ENCODE measurements around the gene FBXW8. TPM values are rescaled to one million over a fixed set of nuclear protein-coding genes. Genes with fewer than 3 reads are reported as not detected.

Gene FBXW8
- total RNA-seq, 1 donor from 2014 or later: 16.4 TPM

DNA sequence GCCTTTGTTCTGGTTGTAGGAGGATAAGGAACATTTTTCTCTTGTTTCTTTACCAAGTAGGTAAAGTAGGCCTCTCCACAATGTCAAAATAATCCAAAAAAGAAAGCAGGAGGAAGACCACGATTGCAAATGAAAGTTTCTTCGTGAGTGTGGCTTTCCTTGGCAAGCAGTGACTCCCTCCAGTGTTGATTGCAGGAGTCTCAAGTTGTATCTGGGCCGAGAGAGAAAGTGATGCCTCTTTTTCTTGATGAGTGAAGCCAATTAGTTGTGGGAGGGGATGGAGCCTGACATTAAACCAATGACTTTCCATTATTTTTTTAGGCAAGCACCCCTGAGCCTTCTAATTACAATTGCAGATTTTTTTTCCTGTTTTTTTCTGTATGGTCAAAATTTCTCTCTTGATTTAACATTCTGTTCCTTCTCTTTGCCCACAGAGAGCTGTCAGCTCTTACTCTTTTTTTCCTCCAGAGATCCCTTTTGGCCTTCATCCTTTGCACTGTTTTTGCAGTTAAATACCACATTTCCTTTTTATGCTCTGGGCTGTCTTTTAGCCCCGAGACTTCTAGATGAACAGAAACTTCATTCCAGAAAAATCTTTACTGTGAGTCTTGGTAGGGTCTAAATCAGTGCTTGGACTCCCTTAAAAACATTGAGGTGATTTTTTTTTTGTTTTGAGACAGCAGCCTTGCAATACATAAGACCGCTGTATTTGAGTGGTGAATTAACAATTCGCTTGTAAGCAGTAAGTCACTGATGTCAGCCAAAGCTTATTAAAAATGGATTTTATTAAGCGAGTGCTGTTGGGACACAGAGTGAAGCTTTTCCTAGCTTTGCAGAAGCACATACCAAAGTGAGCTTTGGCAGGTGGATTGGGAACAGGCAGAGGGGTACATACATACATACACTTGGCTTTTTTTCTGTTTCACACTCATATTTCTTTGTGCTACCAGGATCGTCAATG is 15.8 kb downstream of the FBXW8 start:
- intact Hi-C loops (cut with DNase I): no loop called here
- peaks cover 19% of the 10 kb centered on the region for H3K36me3 ChIP-seq
- no peak overlapping the region for H3K27ac ChIP-seq
- ATAC-seq (no peak), DNase-seq (no peak)
- H3K4me1 ChIP-seq: no peaks in the 10 kb centered on the region
- no peak overlapping the region for H3K4me3 ChIP-seq
- H3K9me3 ChIP-seq: no peaks in the 10 kb centered on the region
- TF ChIP-seq, protein P1, sequence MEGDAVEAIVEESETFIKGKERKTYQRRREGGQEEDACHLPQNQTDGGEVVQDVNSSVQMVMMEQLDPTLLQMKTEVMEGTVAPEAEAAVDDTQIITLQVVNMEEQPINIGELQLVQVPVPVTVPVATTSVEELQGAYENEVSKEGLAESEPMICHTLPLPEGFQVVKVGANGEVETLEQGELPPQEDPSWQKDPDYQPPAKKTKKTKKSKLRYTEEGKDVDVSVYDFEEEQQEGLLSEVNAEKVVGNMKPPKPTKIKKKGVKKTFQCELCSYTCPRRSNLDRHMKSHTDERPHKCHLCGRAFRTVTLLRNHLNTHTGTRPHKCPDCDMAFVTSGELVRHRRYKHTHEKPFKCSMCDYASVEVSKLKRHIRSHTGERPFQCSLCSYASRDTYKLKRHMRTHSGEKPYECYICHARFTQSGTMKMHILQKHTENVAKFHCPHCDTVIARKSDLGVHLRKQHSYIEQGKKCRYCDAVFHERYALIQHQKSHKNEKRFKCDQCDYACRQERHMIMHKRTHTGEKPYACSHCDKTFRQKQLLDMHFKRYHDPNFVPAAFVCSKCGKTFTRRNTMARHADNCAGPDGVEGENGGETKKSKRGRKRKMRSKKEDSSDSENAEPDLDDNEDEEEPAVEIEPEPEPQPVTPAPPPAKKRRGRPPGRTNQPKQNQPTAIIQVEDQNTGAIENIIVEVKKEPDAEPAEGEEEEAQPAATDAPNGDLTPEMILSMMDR (IDR thresholded peaks at IDR 0.05): no peak
- no peaks in the 10 kb centered on the region for H3K27me3 ChIP-seq (ENCODE audit: low read depth)

DNA sequence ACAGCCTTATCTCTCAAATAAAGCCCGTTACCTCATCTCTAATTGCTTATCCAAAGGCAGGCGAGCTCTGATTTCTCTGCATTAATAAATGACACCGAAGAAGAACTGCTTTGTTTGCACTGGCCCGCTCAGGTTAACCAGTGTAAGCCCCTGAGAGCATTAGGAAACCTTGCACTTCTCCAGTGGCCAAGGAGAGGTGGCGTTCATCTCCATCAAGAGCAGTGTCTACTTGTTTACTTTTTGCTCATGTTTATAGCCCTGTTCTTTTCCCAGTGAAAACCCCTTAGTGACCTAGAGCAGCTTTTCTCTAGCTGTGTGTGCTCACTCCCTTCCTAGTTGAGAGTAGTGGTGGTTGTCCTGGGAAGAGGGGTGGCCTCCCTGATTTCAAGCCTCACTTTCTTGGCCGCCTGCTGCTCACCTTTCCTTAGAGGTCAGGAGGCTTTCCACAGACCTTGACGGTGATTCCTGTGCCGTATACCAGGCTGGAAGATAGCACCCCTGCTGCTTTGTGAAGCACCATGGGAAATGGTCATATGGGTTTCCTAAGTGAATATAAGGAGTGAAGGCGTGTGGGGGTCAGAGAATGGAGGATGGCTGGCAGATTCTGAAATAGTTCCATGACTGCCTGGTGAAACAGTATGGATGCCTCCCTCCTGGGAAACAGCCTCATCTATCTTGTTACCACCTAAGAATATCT is 16.6 kb downstream of the FBXW8 start:
- no peaks in the 10 kb centered on the region for H3K9me3 ChIP-seq
- no peak overlapping the region for H3K4me3 ChIP-seq
- intact Hi-C loops (cut with DNase I): no loop called here
- DNase-seq: no peak
- ATAC-seq: no peak
- H3K27ac ChIP-seq: no peak overlapping the region
- TF ChIP-seq, protein P1 (IDR thresholded peaks at IDR 0.05): no peak
- H3K27me3 ChIP-seq (ENCODE audit: low read depth): no peaks in the 10 kb centered on the region
- H3K36me3 ChIP-seq: peaks cover 19% of the 10 kb centered on the region
- H3K4me1 ChIP-seq: no peaks in the 10 kb centered on the region

DNA sequence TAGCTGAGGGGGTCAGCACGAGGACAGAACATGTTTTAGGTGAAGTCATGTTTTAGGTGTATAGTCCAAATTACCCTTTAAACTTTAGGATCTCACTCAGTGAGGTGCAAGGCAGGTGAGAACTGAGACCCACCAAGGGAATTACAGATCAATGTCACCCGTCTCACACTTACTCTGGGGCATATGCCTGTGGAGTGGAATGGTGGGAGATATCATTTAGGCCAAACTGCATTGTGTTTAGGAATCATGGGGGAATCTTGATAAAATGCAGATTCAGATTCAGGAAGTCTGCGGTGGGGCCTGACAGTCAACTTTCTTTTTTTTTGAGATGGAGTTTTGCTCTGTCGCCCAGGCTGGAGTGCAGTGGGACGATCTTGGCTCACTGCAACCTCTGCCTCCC is 17.8 kb downstream of the FBXW8 start:
- intact Hi-C loops (cut with DNase I): no loop called here
- peaks cover 7% of the 10 kb centered on the region for H3K4me1 ChIP-seq
- ATAC-seq (no peak), DNase-seq (no peak)
- H3K36me3 ChIP-seq: peaks cover 19% of the 10 kb centered on the region
- H3K27ac ChIP-seq: no peak overlapping the region
- no peaks in the 10 kb centered on the region for H3K9me3 ChIP-seq
- TF ChIP-seq, protein P1 (IDR thresholded peaks at IDR 0.05): no peak
- no peak overlapping the region for H3K4me3 ChIP-seq
- H3K27me3 ChIP-seq (ENCODE audit: low read depth): no peaks in the 10 kb centered on the region

DNA sequence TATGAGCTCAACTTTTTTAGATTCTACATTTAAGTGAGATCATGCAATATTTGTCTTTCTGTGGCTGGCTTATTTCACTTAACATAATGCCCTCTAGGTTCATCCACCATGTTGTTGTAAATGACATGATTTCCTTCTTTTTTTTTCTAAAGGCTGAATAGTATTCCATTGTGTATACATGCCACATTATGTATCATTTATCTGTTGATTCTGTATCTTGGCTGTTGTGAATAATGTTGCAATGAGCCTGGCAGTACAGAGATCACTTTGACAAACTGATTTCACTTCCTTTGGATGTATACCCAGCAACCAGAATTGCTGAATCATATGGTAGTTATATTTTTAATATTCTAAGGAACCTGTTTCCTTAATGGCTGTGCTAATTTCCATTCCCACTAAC is 19.1 kb downstream of the FBXW8 start:
- Histone ChIP-seq H3K27ac (no peak overlapping the region), H3K36me3 (peaks cover 19% of the 10 kb centered on the region), H3K4me1 (peaks cover 17% of the 10 kb centered on the region), H3K4me3 (no peak overlapping the region), H3K9me3 (no peaks in the 10 kb centered on the region), H3K27me3 (ENCODE audit: low read depth) (no peaks in the 10 kb centered on the region)
- no peak for ATAC-seq
- TF ChIP-seq, protein P1 (IDR thresholded peaks at IDR 0.05): no peak
- intact Hi-C loops (cut with DNase I): no loop called here
- DNase-seq: no peak

DNA sequence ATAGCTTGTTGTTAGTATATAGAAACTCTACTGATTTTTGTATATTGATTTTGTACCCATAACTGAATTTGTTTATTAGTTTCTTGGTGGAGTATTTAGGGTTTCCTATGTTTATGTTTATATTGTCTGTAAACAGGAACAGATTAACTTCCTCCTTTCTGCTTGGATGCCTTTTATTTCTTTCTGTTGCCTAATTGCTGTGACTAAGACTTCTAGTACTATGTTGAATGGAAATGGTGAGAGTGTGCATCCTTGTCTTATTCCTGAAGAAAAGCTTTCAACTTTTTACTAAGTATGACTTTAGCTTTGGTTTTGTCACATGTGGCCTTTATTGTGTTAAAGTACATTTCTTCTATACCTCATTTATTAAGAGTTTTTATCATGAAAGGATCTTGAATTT is 20.9 kb downstream of the FBXW8 start:
- intact Hi-C loops (cut with DNase I): no loop called here
- no peaks in the 10 kb centered on the region for H3K27me3 ChIP-seq (ENCODE audit: low read depth)
- H3K4me3 ChIP-seq: no peak overlapping the region
- DNase-seq: no peak
- H3K27ac ChIP-seq: no peak overlapping the region
- H3K9me3 ChIP-seq: no peaks in the 10 kb centered on the region
- H3K4me1 ChIP-seq: peaks cover 26% of the 10 kb centered on the region
- H3K36me3 ChIP-seq: peaks cover 19% of the 10 kb centered on the region
- ATAC-seq: no peak
- TF ChIP-seq, protein P1 (IDR thresholded peaks at IDR 0.05): no peak
